ENCODE results near the gene TJAP1. TPM values are rescaled to one million over a fixed set of nuclear protein-coding genes. Genes with fewer than 3 reads are reported as not detected.

TJAP1 gene
- total and polyA plus RNA-seq, 2 of the 8 experiments (the other 6 are each of a cell fraction or from before 2014, with no cell fraction given), result 30.7 to 40.4 TPM

- Histone ChIP-seq H3K9me3 (ENCODE audit: insufficient read depth in 2 of 2, low read depth in 1 of 2, low read length in 1 of 2) (no peaks in the 10 kb centered on the region), H2BK12ac (ENCODE audit: low read depth, low read length) (no peak overlapping the region), H2BK5ac (ENCODE audit: low read depth, low read length) (no peak overlapping the region), H3K36me3 (ENCODE audit: control insufficient read depth in 2 of 4, insufficient read depth in 4 of 4, low read length in 3 of 4) (no peaks in the 10 kb centered on the region), H3K23me2 (ENCODE audit: low read depth, low read length) (peaks cover 3% of the 10 kb centered on the region; the same call in 1 of the 2 replicates), H3K9ac (replicated peaks in 1 of 4; ENCODE audit: extremely low read depth in 1 of 4, low read depth in 3 of 4, low read length in 3 of 4) (no peak overlapping the region), H3K4ac (replicated peaks; ENCODE audit: insufficient read length, low read depth, low read length) (no peak overlapping the region), H3K4me1 (replicated peaks in 1 of 4; ENCODE audit: control insufficient read depth in 3 of 4, insufficient read depth in 4 of 4, low read length in 3 of 4) (no peaks in the 10 kb centered on the region), H3K79me1 (ENCODE audit: low read depth, low read length) (no peaks in the 10 kb centered on the region), H3K27ac (ENCODE audit: low read depth, low read length) (no peak overlapping the region), H3K4me3 (ENCODE audit: extremely low read depth in 1 of 4, insufficient read depth in 2 of 4, low read depth in 3 of 4, low read length in 4 of 4) (no peak overlapping the region), H4K91ac (replicated peaks; ENCODE audit: insufficient read length, low read length) (no peak overlapping the region), H2AFZ (ENCODE audit: low read length) (no peak overlapping the region), H3K56ac (replicated peaks; ENCODE audit: insufficient read length, low read depth, low read length) (no peak overlapping the region), H4K20me1 (replicated peaks in 1 of 2; ENCODE audit: control insufficient read depth in 1 of 2, insufficient read depth in 2 of 2, low read length in 2 of 2) (no peaks in the 10 kb centered on the region), H3K14ac (ENCODE audit: insufficient read length) (no peak overlapping the region), H2AK5ac (ENCODE audit: low read depth, low read length) (no peak overlapping the region), H3K23ac (ENCODE audit: insufficient read length) (no peak overlapping the region), H4K8ac (ENCODE audit: extremely low read depth, insufficient read depth, low read length) (no peak overlapping the region), H2BK15ac (ENCODE audit: low read length) (no peak overlapping the region), H2BK20ac (ENCODE audit: low read length) (no peak overlapping the region), H3K4me2 (ENCODE audit: insufficient read depth in 1 of 2, low read depth in 2 of 2, low read length in 2 of 2) (no peak overlapping the region), H2BK120ac (replicated peaks; ENCODE audit: low read depth, low read length) (no peak overlapping the region), H4K5ac (ENCODE audit: insufficient read length, low read depth, low read length) (no peak overlapping the region), H3K79me2 (ENCODE audit: control insufficient read depth in 1 of 2, insufficient read depth in 2 of 2, low read length in 2 of 2) (no peaks in the 10 kb centered on the region), H3K18ac (ENCODE audit: extremely low read depth, low read length) (no peak overlapping the region), H3K27me3 (replicated peaks in 1 of 4; ENCODE audit: control insufficient read depth in 3 of 4, extremely low read depth in 1 of 4, insufficient read depth in 3 of 4, low read length in 3 of 4) (peaks cover 0 to 2% (median 1%) of the 10 kb centered on the region in 4 experiments; a peak in 4 of 7 replicates)
- DNase-seq (ENCODE audit: low read depth in 1 of 2, low spot score in 2 of 2) (no peak), FAIRE-seq (no peak)
- ChIA-PET CTCF (ENCODE audit: partially characterized antibody) (interaction anchor here (1.5 to 21.2 kb wide), 2 partner anchors 33 to 683 kb away, joined by 5 to 495 read pairs; partner anchors contain the start of gene LRRC73), POLR2A (ENCODE audit: partially characterized antibody) (interaction anchor here (1.0 to 1.4 kb wide), 2 partner anchors 16 to 39 kb away, joined by 3 read pairs; no protein-coding TSS in a partner anchor)
- WGBS, 2 experiments (ENCODE audit: extremely low coverage in 1 of 2, insufficient coverage in 1 of 2, insufficient read length in 1 of 2, insufficient replicate concordance in 2 of 2, low coverage in 1 of 2, low lambda C conversion rate in 2 of 2, missing lambda C conversion rate in 1 of 2), result 76% methylated on average over 5 of the region's 5 CpGs; no CpG with 5 or more reads in 1 of the 2 experiments
- TF ChIP-seq SIRT6 (IDR thresholded peaks at IDR 0.05; ENCODE audit: low read length), result no peak
- no peak for TF ChIP-seq KDM5A (IDR thresholded peaks at IDR 0.05; ENCODE audit: low read length)
- no peak for TF ChIP-seq HDAC6 (IDR thresholded peaks at IDR 0.05; ENCODE audit: low read depth, low read length)
- no peak for TF ChIP-seq BCL11A (IDR thresholded peaks at IDR 0.05; ENCODE audit: low read depth in 2 of 2, low read length in 2 of 2)
- TF ChIP-seq RFX5 (IDR thresholded peaks at IDR 0.05; ENCODE audit: borderline replicate concordance, low read depth, low read length), result no peak
- TF ChIP-seq BRCA1 (IDR thresholded peaks at IDR 0.05; ENCODE audit: low read depth, low read length), result no peak
- no peak for TF ChIP-seq ASH2L (IDR thresholded peaks at IDR 0.05; ENCODE audit: low read length)
- no peak for TF ChIP-seq MAX (IDR thresholded peaks at IDR 0.05)
- TF ChIP-seq MAFK (IDR thresholded peaks at IDR 0.05; ENCODE audit: low read depth, low read length), result no peak
- no peak for TF ChIP-seq GTF2F1 (IDR thresholded peaks at IDR 0.05; ENCODE audit: borderline replicate concordance, low read depth, low read length)
- TF ChIP-seq, protein P1, sequence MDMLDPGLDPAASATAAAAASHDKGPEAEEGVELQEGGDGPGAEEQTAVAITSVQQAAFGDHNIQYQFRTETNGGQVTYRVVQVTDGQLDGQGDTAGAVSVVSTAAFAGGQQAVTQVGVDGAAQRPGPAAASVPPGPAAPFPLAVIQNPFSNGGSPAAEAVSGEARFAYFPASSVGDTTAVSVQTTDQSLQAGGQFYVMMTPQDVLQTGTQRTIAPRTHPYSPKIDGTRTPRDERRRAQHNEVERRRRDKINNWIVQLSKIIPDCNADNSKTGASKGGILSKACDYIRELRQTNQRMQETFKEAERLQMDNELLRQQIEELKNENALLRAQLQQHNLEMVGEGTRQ (IDR thresholded peaks at IDR 0.05; ENCODE audit: low read length), result no peak
- TF ChIP-seq CHD1 (IDR thresholded peaks at IDR 0.05; ENCODE audit: low read depth, low read length), result no peak
- no peak for TF ChIP-seq E2F6 (IDR thresholded peaks at IDR 0.05)
Observed at GRCh38 chr6:43461936-43462335, 15.4 kb upstream of the TJAP1 start.

All from H1 (cell line).